NCI-H1436 (cell line): ENCODE results near the gene ITPR2.
"Not testable (repeated sequence)": the region's sequence is repeated elsewhere in the genome, so short reads cannot be mapped to it uniquely, and the experiment has no call there.

Experiments
- DNase-seq: peaks from one replicate; lab custom pipeline; 2025; lab: John Stamatoyannopoulos, UW

ITPR2 gene

GRCh38 chr12:26786865-26787514 lies 46.0 kb downstream of the ITPR2 start:
- no peak for DNase-seq

- no peak for DNase-seq
These were observed 46.5 kb downstream of the ITPR2 start for GRCh38 chr12:26786491-26786864.

- DNase-seq = not testable (repeated sequence)
These were observed 49.1 kb downstream of the ITPR2 start for GRCh38 chr12:26783816-26784379.

GRCh38 chr12:26783131-26783526 lies 49.9 kb downstream of the ITPR2 start:
- no peak for DNase-seq

GRCh38 chr12:26782372-26783130 lies 50.4 kb downstream of the ITPR2 start:
- no peak for DNase-seq

GRCh38 chr12:26780656-26781055 lies 52.3 kb downstream of the ITPR2 start:
- DNase-seq = not testable (repeated sequence)

GRCh38 chr12:26778173-26778775 lies 54.7 kb downstream of the ITPR2 start:
- DNase-seq = not testable (repeated sequence)

- no peak for DNase-seq
These were observed 55.8 kb downstream of the ITPR2 start for GRCh38 chr12:26777236-26777635.

- DNase-seq = not testable (repeated sequence)
These were observed 57.0 kb downstream of the ITPR2 start for GRCh38 chr12:26775991-26776390.

GRCh38 chr12:26773313-26774104 lies 59.5 kb downstream of the ITPR2 start:
- DNase-seq = no peak

GRCh38 chr12:26771861-26772260 lies 61.1 kb downstream of the ITPR2 start:
- DNase-seq = no peak

GRCh38 chr12:26770239-26771070 lies 62.5 kb downstream of the ITPR2 start:
- DNase-seq = no peak

GRCh38 chr12:26769611-26770010 lies 63.4 kb downstream of the ITPR2 start:
- no peak for DNase-seq

- DNase-seq = no peak
These were observed 64.1 kb downstream of the ITPR2 start for GRCh38 chr12:26768611-26769603.

GRCh38 chr12:26767865-26768264 lies 65.1 kb downstream of the ITPR2 start:
- no peak for DNase-seq

GRCh38 chr12:26767116-26767515 lies 65.9 kb downstream of the ITPR2 start:
- no peak for DNase-seq

GRCh38 chr12:26762186-26762585 lies 70.8 kb downstream of the ITPR2 start:
- DNase-seq = no peak

- no peak for DNase-seq
These were observed 71.2 kb downstream of the ITPR2 start for GRCh38 chr12:26761775-26762174.

- DNase-seq = no peak
These were observed 72.2 kb downstream of the ITPR2 start for GRCh38 chr12:26760657-26761293.
